ENCODE data around the gene VSTM4.

Gene VSTM4

DNA sequence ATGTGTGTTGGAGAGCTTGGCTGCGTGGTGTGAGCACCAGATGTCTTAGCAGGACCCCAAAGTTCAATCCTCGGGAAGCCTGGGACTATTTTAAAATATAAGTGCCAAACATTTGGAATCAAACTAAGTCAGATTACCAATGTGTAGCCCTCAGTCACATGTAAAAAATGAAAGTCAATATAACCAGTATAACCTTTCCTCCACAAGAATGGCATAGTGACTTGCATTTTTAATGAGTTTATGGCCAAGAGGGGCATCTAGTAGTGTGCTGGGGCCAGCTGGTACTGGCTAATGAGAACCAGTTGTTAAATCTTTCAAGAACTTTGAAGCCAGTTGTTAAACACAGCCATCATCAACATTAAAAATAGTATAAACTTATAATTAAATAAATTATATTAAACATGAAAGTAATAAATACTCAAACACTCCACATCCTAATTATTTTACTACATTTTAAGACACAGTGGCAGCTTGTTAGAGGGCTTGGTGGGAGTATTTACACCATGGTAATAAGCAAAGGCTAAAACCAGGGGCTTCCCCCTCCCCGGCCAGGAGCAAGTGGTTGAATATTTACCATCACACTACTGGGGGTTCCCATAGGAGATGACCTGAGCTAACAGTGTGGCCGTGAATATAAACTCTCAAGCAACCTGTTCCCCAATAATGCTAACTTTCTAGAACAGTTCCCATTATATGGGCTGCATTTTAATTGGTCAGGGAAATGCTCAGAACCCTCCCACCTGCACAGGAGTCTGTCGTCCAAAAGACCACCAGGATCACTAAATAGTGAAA, 26.4 kb upstream of the VSTM4 start:
- DNase-seq, result no peak

DNA sequence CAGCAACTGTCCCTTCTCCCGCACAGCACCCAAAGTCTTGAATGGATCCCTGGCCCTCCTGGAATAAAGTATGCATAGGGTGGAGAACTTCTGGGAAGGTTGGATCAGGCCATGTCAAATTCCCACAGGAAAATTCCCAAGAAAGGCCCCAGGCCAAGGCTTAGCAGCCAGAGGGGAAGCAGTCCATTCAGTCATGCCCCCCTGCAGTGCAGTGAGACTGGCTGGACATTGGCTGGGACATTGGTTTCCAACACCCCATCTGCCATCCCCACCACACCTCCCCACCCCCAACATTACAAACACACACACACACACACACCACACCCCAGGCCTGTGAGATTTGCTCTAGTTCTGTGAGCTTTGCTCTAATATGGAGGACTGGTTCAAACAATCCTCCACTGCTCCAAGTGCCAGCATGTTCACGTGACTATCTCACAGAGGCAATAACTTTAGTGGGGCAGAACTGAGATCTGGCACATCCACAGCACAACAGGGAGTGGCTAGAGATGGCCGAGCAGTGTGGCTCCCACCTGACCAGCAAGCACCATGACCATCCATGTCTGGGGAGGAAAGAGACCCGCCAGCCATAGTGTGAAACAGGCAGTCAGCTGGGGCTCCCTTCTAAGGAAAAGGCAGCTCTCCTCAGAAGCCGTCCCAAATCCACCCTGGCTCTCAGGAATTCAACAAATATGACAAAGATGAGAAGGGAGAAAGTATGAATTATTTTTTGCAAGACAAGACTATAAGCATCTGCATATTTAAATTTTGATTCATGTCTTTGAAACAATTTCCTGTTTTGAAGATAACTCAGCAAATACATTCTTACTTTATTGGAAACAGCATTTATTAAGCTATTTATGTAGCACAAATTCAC, 25.2 kb upstream of the VSTM4 start:
- no peak for DNase-seq

GRCh38 chr10:49139846-49140195, 24.5 kb upstream of the VSTM4 start:
- DNase-seq, result no peak

- DNase-seq, result no peak
Observed at GRCh38 chr10:49139028-49139845, 23.9 kb upstream of the VSTM4 start.

DNA sequence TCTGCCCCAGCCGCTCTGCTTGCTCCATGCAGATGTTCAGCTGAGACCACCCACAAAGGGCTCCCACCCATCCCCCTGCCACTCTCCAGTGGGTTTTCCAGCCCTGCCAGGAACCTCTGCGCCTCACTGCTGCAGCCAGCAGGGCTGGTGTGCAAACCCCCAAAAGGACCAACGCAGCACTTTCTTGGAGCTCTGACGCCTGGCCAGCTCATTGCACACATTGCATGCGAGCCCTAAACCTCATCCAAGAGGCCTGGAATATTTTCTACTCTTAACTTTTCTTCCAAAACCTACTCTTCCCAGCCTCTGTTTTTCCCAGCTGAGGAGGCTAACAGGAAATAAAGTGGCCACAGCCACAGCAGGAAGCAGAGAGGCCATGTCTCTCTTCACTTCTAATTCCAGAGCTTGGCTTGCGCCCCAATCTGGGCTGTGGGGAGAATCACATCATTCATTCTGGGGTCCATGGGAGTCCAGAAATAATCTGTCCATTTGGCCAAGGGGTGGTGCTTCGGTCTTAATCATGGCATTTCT, 23.1 kb upstream of the VSTM4 start:
- no peak for DNase-seq

DNA sequence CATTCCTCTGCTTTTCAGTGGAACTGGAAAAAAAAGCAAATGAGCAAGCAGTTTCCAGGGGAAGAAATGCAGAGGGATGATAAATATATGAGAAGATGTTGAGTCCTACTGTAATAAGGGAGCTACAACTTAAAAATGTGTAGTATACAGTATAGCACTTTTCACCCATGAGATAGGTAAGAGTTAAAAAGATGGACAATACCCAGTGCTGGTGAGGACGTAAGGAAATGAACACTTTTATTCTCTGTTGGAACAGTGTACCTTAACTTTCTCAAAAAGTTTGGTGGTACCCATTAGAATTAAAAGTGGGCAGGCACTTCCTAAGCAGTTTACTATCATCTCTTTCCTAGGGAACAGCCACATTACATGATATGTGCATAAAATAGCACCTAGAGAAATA, 21.2 kb upstream of the VSTM4 start:
- DNase-seq, result no peak

DNA sequence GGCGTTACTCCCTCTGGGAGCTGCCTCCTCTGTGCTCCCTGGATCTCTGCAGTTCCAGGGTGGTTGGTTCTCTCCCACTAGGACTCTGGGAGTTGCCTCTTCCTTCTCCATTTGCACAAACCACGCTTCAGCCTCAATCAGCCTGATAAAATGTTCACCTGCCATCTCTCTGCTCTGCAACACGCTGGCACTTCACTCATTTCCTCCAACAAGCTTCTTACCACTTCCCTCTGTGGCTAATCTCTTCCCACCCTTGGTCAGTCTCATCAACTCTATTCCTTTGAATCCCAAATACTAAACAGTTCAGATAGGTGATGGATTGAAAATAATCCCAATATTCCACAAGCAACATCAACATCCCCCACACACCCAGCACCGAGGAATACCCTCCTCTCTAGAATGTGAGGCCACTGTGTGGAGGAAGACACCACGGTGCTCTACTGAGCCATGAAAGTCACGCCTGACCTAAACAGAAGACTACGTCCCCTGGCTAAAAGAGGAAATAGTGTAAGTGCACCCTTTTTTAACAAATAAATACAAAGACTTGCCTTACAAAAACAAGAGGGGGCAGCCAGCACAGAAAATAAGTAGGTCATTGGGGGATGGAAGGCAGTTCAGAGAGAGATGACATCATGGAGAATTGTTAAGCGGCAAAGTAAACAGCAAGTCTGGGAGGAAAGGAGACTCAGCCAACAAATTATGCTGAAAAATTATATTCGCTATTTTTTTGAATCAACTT, 20.4 kb upstream of the VSTM4 start:
- DNase-seq, result no peak

GRCh38 chr10:49134327-49134726, 19.0 kb upstream of the VSTM4 start:
- DNase-seq, result no peak

DNA sequence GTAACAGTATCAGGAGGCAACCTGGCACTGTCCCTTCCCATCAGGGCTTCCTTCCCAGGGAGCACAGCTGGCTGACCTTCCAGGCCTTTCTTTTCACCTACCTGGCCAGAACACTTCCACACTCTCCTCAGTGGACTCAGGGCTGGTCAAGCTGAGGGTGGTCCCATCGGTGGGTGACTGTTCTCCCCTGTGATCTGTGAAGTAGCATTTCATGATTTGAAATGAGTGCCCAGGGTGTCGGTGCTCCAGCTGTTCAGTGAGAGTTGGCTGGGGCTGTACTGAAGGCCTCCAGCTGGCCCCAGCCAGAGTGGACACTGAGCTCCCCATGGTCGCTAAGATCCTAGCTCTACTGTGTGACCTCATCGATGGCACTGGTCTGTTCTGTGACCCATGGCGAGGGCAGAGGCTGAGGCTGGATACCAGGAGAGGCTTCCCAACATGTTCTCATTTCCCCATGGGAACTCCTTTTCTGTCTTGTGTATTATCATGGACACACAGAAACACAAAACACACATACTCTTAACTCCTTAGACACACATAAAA, 18.5 kb upstream of the VSTM4 start, which contains the start of gene FAM170B:
TSS of gene FAM170B (minus strand) at position 316 of the 543 bp plus-strand sequence. CDS start at position 213, 103 bp downstream.
- DNase-seq, result no peak

DNA sequence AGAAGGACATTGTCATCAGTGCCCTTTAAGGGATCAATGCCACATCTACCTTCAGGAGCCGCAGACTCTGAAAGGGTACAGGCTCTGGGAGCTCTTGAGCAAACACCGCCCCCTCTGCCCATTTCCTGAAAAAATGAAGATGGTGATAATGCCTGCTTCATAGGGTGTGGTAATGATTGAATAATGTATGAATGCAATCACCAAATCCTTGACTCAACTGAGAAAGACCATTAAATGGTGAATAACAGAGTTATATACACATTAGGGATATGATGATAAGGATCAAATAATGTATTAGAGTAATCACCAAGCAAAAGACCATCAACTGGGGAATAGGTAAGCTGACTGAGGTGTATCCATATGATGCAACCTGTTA, 17.0 kb upstream of the VSTM4 start:
- no peak for DNase-seq

- no peak for DNase-seq
Observed at GRCh38 chr10:49131507-49132361, 16.4 kb upstream of the VSTM4 start.

DNA sequence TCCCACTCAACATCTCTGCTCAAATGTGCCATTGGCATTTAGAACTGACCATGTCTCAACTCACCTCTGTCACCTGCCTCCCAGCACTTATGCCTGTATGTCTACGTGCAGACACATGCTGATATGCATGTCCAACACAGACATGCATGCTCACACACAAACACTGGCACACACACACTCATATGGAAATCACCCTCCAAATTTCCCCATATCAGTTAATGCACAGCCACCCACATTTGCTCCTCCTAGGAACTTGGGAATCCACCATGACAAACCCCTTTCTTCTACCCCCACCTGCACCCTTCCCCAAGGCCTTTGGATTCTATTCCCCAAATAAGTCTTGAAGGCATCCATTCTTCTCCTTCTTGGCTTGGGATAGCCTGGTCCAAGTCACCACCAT, 14.1 kb upstream of the VSTM4 start:
- no peak for DNase-seq

GRCh38 chr10:49128854-49129253, 13.5 kb upstream of the VSTM4 start:
- no peak for DNase-seq

GRCh38 chr10:49123981-49124950, 8.9 kb upstream of the VSTM4 start:
- no peak for DNase-seq

- no peak for DNase-seq
Observed at GRCh38 chr10:49120911-49121310, 5.6 kb upstream of the VSTM4 start.

DNA sequence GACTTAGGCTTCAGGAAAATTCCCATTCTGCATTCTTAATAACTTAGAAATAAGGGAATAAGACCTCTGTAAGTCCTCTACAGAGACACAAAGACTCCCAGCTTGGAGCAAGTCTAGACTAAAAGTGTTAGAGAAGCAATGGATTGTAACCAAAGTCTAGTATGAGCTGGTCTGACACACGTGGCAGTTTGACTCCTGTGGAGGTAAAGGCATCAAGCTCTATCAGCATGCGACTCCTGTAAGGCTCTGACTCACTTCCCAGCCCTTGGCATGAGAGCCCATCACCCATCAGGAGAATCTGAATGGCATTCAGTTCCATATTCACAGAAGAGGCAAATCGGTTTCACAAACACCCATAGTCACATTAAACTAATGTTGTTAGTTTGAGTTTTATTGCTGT, 4.4 kb upstream of the VSTM4 start:
- no peak for DNase-seq

DNA sequence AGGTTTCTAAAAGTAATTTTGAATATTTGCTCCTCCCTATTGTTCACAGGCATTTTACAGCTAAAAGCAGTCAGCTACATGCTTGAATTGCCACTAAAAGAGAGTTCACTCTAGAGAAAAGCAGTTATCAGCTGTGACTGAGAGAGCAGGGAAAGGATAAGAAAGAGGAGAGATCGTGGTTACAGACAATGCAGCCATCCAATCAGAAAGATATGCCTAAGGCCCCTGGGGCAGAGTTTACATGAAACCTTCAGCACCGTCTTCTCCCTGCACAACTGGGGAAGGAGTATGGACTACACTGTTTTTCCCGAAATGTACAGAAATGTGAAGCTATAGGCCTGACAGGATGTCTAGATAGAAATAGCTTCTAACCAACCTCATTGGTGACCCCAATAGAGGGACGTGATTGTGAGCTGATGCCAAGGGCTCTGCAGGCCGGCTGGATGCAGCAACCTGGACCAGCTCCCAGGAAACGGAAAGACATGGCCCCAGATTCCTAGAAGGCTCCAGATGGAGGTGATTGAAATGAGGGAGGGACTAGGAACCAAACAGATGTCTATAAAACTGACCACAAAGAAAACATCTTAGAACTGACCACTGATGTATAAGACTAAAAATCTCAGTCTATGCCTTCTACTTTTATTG, 3.2 kb upstream of the VSTM4 start:
- DNase-seq, result no peak

GRCh38 chr10:49117376-49118070, 2.2 kb upstream of the VSTM4 start:
- no peak for DNase-seq

Data from stimulated activated CD4-positive, alpha-beta T cell treated with anti-CD3 and anti-CD28 coated beads, Interleukin-4, amount 100 ng/mL, for 1 hour (primary cell).